22Rv1 (cell line): Measurements from ENCODE around the gene FADS2.

ENCODE experiments used
- CTCF ChIP-seq: fragments of 450-650 bp; IDR thresholded peaks from 2 replicates; pipeline ENCODE4 v1.5.1; 2017; ENCODE audit warnings: mild to moderate bottlenecking
- ZFX ChIP-seq: fragments of 450-650 bp; IDR thresholded peaks from 2 replicates; pipeline ENCODE4 v1.6.1; 2017; ENCODE audit warnings: antibody characterized with exemption, borderline replicate concordance

GRCh38 chr11:61907282-61907681 lies 79.2 kb downstream of the FADS2 start:
- TF ChIP-seq CTCF (no peak), ZFX (no peak)
